Stomach (tissue), 4 donors: ENCODE measurements around the gene DYRK1A.

Experiments used
- CTCF ChIP-seq, 7 experiments: fragments of 450-650 bp in 4 of 7; fragments of 200-600 bp in 3 of 7; sonication (generic) in 3 of 7; IDR thresholded peaks; one replicate each; pipeline ENCODE4 v1.5.1; 2016 to 2019; ENCODE audit warnings: antibody characterized with exemption in 7 of 7, control low read depth in 2 of 7, mild to moderate bottlenecking in 1 of 7
- POLR2AphosphoS5 ChIP-seq, 3 donors: sonication (generic); formaldehyde crosslinking; IDR thresholded peaks; one replicate each; pipeline ENCODE4 v1.6.1; 2016; ENCODE audit warnings: antibody characterized with exemption in 3 of 3

- no peak for TF ChIP-seq POLR2AphosphoS5 (IDR thresholded peaks at IDR 0.05)
- no peak for TF ChIP-seq CTCF (IDR thresholded peaks at IDR 0.05)
Observed at GRCh38 chr21:37516998-37517397, 150.4 kb downstream of the DYRK1A start.
